CD4-positive, alpha-beta T cell treated with Interferon alpha-2 for 1 hour (primary cell): Measurements from ENCODE around the gene PPM1H.
A peak's percentile ranks its signal among the peaks of the same experiment; 100 is the strongest.
"Not testable (repeated sequence)": the region's sequence is repeated elsewhere in the genome, so short reads cannot be mapped to it uniquely, and the experiment has no call there.

ENCODE experiments used
- DNase-seq, 2 donors: peaks; one replicate each; pipeline ENCODE4 v3.0.0-alpha.2; 2020 to 2022

The PPM1H gene

GRCh38 chr12:62670986-62671720 is 263.8 kb downstream of the PPM1H start:
- no peak for DNase-seq

GRCh38 chr12:62668782-62669181 is 266.2 kb downstream of the PPM1H start:
- DNase-seq: no peak

GRCh38 chr12:62664951-62665350 is 270.0 kb downstream of the PPM1H start:
- DNase-seq: not testable (repeated sequence)

- DNase-seq: no peak
These were observed 274.2 kb downstream of the PPM1H start for GRCh38 chr12:62660756-62661155.

GRCh38 chr12:62659453-62660295 is 275.3 kb downstream of the PPM1H start:
- no peak for DNase-seq

GRCh38 chr12:62658910-62659309 is 276.0 kb downstream of the PPM1H start:
- DNase-seq: no peak

- no peak for DNase-seq
These were observed 277.7 kb downstream of the PPM1H start for GRCh38 chr12:62657363-62657632.

GRCh38 chr12:62656591-62657362 is 278.2 kb downstream of the PPM1H start:
- no peak for DNase-seq

- no peak for DNase-seq
These were observed 279.2 kb downstream of the PPM1H start for GRCh38 chr12:62655666-62656151.

- no peak for DNase-seq
These were observed 280.4 kb downstream of the PPM1H start for GRCh38 chr12:62654326-62655241.

GRCh38 chr12:62653740-62654139 is 281.2 kb downstream of the PPM1H start:
- DNase-seq: no peak

GRCh38 chr12:62653304-62653703 is 281.6 kb downstream of the PPM1H start:
- DNase-seq: no peak

- no peak for DNase-seq
These were observed 283.8 kb downstream of the PPM1H start for GRCh38 chr12:62651138-62651537.

GRCh38 chr12:62649412-62650138 is 285.4 kb downstream of the PPM1H start:
- DNase-seq: no peak

GRCh38 chr12:62647586-62647985 is 287.4 kb downstream of the PPM1H start:
- no peak for DNase-seq

- DNase-seq: no peak
These were observed 288.4 kb downstream of the PPM1H start for GRCh38 chr12:62646566-62646965.

- DNase-seq: no peak
These were observed 291.5 kb downstream of the PPM1H start for GRCh38 chr12:62643486-62643885.

- DNase-seq: no peak
These were observed 292.5 kb downstream of the PPM1H start for GRCh38 chr12:62642486-62642885.

GRCh38 chr12:62640910-62641448 is 294.0 kb downstream of the PPM1H start:
- DNase-seq: peak in 1 of 2 donors; percentile 27

GRCh38 chr12:62637679-62638078 is 297.3 kb downstream of the PPM1H start:
- DNase-seq: no peak

- no peak for DNase-seq
These were observed 299.3 kb downstream of the PPM1H start for GRCh38 chr12:62635649-62636048.
